GM12864 (cell line): ENCODE measurements around the gene TPT1.

Experiments
- DNase-seq: peaks from one replicate; pipeline ENCODE4 v3.0.0-alpha.2; 2011; ENCODE audit warnings: low read depth
- H3K4me3 ChIP-seq: 2 replicates; pipeline ENCODE4 v1.5.1; 2011; ENCODE audit warnings: mild to moderate bottlenecking, low read depth, low read length, control low read depth
- TF ChIP-seq, protein P1 (sequence below): IDR thresholded peaks from 2 replicates; pipeline ENCODE4 v1.5.1; 2011; ENCODE audit warnings: low read depth, mild to moderate bottlenecking, moderate library complexity, low read length, control low read depth, inconsistent platforms; ENCODE audit errors: missing control alignments

The TPT1 gene

DNA sequence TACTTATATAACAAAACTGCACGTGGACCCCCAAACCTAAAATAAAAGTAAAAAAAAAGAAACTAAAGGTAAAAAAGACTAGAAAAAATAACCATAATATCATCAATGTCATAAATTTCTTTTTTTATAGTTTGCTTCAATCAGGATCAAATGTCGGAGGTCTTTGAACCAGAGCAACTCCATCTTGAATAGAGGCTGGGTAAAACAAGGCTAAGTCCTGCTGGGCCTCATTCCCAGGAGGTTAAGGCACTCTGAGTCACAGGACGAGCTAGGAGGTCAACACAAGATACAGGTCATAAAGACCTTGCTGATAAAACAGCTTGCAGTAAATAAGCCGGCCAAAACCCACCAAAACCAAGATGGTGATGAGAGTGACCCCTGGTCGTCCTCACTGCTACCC, 24.0 kb downstream of the TPT1 start:
- no peak for DNase-seq
- no peak overlapping the region for H3K4me3 ChIP-seq
- TF ChIP-seq, protein P1, sequence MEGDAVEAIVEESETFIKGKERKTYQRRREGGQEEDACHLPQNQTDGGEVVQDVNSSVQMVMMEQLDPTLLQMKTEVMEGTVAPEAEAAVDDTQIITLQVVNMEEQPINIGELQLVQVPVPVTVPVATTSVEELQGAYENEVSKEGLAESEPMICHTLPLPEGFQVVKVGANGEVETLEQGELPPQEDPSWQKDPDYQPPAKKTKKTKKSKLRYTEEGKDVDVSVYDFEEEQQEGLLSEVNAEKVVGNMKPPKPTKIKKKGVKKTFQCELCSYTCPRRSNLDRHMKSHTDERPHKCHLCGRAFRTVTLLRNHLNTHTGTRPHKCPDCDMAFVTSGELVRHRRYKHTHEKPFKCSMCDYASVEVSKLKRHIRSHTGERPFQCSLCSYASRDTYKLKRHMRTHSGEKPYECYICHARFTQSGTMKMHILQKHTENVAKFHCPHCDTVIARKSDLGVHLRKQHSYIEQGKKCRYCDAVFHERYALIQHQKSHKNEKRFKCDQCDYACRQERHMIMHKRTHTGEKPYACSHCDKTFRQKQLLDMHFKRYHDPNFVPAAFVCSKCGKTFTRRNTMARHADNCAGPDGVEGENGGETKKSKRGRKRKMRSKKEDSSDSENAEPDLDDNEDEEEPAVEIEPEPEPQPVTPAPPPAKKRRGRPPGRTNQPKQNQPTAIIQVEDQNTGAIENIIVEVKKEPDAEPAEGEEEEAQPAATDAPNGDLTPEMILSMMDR: no peak

DNA sequence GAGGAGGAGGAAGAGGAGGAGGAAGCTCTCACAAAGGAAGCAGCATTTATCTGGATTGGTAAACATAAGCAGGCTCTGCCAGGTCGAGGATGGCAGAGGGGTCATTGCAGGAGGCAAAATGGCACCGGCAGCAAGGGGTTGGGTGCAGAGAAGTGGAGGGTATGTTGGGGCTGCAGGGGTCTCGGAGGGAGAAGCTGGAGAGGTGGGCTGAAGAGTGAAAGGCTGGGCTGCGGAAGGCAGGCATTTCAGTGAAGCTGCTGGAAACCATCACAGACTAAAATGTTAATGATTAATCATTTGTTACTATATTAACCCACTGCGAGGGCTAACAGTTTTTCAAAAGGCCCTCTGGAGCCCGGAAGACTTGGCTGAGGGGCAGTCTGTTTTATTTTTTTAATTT, 24.6 kb downstream of the TPT1 start:
- TF ChIP-seq, protein P1: no peak
- no peak overlapping the region for H3K4me3 ChIP-seq
- no peak for DNase-seq

DNA sequence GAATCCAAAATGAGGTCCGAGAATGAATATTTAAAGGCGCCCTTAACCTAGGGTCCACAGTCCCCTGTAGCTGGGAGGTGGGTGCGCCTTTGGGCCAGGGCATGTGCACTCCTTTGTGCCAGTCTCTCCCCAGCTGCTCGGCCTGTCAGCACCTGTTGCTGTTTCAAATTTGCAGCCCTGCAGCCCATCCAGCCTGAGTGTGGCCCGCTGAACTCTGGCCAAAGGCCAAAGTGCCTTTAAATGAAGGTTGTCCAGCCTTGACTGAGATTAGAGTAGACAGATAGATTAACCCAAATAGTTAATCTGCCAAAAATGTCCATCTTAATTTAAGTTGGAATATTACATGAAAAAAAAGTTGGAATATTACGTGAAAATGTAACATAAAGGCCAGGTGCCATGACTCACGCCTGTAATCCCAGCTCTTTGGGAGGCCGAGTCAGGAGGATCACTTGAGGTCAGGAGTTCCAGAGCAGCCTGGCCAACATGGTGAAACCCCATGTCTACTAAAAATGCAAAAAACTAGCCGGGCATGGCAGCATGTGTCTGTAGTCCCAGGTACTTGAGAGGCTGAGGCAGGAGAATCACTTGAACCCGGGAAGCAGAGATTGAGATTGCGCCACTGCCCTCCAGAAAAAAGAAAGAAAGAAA, 25.3 kb downstream of the TPT1 start:
- TF ChIP-seq, protein P1: no peak
- DNase-seq: no peak
- H3K4me3 ChIP-seq: no peak overlapping the region

DNA sequence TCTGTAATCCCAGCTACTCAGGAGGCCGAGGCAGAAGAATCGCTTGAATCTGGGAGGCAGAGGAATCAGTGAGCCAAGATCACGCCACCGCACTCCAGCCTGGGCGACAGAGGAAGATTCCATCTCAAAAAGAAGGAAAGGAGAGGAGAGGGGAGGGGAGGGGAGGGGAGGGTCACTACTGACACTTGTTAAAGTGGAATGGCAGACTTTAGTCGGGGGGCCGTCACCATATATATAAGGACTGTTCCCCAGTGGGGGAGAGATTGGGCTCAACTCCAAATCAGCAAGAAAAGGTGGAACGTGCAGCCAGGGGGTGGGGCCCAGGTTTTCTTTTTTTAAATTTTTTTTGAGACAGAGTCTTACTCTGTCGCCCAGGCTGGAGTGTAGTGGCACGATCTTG, 26.2 kb downstream of the TPT1 start:
- no peak overlapping the region for H3K4me3 ChIP-seq
- DNase-seq: no peak
- TF ChIP-seq, protein P1: no peak

DNA sequence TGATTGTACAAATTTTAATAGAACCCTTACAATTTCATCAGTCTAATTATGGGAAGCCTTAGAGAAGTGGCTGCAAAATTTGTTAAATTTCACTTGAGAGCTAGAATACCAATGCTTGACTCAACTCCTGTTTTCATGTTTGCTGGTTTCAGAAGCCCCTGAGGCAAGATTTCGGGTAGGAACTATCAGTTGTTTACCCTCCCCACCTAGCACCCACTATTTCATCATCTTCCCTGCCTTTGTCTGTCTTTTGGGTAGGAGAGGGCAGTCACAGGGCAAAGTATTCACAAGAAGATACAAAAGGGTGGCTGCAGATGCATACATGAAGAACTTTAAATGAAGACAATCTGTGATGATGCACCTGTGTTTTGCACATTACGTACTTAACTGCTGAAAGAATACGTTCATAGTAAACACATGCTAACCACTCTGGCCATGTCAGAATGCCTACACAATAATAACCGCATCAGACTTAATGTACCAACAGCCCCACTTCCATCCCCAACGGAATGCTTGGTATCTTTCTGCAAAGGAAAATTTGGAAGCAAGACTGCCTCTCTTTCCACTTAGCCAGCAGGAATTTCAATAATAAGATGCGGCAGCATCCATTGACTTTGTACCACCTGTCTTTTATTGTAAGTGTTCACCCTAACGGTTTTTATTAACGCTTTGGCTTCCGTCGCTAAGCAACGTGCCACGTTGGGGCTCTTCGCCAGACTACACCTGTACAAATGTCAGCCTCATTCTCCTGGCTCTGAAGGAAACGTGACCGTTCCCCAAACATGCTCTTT, 30.4 kb downstream of the TPT1 start:
- peak overlapping the region; percentile 27 for H3K4me3 ChIP-seq
- DNase-seq: no peak
- TF ChIP-seq, protein P1: no peak

DNA sequence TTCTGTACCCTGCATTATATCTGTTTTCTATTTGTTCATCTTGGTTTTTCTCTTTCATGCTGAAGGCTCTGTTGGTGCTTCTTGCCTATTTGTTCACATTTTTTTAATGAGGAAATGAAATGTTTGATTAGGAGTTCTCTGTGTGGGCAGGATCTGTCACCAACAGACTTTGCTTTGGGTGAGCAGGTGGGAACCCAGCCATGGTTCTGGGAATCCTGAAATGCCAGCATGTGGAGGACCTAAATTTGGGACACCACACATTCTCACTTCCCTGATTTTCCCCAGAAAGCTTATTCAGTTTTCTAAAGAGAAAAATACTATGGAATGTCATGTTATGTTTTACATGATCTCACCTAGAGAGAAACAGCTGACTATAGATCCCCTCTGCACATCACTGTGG, 34.0 kb downstream of the TPT1 start:
- no peak overlapping the region for H3K4me3 ChIP-seq
- no peak for DNase-seq
- TF ChIP-seq, protein P1: no peak
